Heart left ventricle (tissue), 13 donors: ENCODE measurements around the gene ESPNL.

Experiments used
- CTCF ChIP-seq, 12 donors: fragments of 200-600 bp; sonication (generic) in 4 of 12; IDR thresholded peaks; one replicate each; pipeline versions ENCODE4 v1.5.0 to v1.8.0; 2018 to 2022; ENCODE audit warnings: antibody characterized with exemption in 12 of 12, mild to moderate bottlenecking in 5 of 12
- POLR2A ChIP-seq, 2 donors: fragments of 450-650 bp; IDR thresholded peaks; one replicate each; pipeline ENCODE4 v1.6.1; 2017; ENCODE audit warnings: antibody characterized with exemption in 2 of 2, mild to moderate bottlenecking in 2 of 2, moderate library complexity in 2 of 2
- donor health status: ischemic (EF 13 %, LVEDD 7.1; RV severe dilation, severe dysfunction).
- donor health status: DM: no; HTN: yes; CAD: no.
- donor health status: DM: no; HTN: no; CAD: no.
- donor health status: ischemic (EF 25% LVEDD 6.9; RV normal size, moderate dysfunction).
- donor health status: ischemic (EF 25% LVEDD 5.7; RV mildly dilated, moderate dysfunction).
- donor health status: ischemic (EF 35%, LVEDD 5.7; RV mildly dilated, moderate dysfunction).
- donor health status: nonischemic (EF 11% LVEDD 7.7; RV severe dilation, severe dysfunction).
- donor health status: DM: yes; HTN: yes; CAD: no.
- donor health status: PGD.
- donor health status: ischemic (EF 29% LVEDD 5.4; RV normal size, mild dysfunction).
- donor health status: nonischemic (EF 23%, LVEDD 6.1; RV moderate dilation, normal function).

DNA sequence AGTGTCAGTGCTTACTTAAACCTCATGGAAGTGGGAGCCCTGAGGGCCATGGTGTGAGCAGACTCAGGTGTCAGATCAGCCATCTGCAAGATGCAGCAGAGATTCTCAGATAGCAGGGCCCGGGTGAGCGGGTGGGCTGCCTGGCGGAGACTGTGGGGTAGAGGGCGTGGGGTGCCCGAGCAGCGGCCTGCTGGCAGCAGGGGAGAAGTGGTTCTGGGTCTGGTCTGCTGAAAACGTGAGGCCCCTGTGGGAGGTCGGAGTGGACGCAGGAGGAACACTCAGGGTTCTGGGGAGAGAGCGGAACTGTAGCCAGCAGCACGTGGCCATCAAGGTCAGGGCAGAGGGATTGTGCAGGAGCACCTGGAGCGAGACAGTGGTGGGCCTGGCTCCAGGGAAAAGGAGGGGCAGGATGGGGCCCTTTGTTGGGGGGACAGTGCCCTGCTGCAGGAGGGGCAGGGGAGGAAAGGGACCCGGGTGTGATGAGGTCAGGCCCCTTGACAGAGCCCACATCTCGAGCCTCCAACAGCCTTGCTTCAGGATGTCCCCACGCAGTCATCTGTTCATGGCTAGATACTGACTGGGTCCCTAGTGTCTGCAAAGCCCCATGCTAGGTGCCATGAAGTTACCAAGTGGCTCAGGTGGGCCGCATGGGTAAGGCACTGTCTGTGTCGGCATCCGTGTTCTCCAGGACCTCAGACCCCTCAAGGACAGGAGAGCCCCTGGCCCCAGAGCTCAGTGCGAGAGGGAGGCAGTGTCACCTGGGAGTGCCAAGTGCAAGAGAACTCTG lies 2.7 kb upstream of the ESPNL start:
- TF ChIP-seq CTCF (IDR thresholded peaks at IDR 0.05) (no peak), POLR2A (IDR thresholded peaks at IDR 0.05) (no peak)
